ENCODE measurements around the gene PTGER3.
"Not testable (repeated sequence)": the region's sequence is repeated elsewhere in the genome, so short reads cannot be mapped to it uniquely, and the experiment has no call there.

The PTGER3 gene

GRCh38 chr1:70961374-70961975, 86.1 kb downstream of the PTGER3 start:
- no peak for DNase-seq (ENCODE audit: low read depth in 1 of 2, low spot score in 1 of 2)

DNA sequence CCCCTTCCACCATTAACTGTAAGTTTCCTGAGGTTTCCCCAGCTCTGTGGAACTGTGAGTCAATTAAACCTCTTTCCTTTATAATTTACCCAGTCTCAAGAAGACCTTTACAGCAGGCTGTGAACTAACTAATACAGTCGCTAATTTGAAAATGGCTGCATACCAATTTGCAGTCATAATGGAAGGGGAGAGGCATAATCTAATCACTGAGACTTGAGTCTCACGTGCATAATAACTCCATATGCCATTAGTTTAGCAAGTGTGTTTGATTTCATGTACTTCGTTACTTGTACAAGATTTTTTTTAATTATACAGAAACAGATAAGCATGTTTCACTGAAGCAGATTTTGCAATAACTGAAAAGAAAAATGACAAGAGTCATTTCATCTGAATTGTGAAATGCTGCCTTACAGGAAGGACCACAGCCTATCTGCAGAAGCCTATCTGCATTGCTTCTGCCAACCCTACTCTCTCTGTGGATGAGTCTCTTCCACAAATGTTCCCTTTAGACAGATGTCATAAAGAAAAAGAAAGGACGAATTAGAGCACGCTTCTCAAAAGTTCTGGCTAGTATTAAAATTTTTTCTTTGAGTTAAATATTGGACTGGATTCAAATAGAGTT, 99.1 kb downstream of the PTGER3 start:
- no peak for DNase-seq (ENCODE audit: low read depth in 1 of 2, low spot score in 1 of 2)

GRCh38 chr1:70947835-70948234, 99.8 kb downstream of the PTGER3 start:
- DNase-seq (ENCODE audit: low read depth in 1 of 2, low spot score in 1 of 2) = no peak

DNA sequence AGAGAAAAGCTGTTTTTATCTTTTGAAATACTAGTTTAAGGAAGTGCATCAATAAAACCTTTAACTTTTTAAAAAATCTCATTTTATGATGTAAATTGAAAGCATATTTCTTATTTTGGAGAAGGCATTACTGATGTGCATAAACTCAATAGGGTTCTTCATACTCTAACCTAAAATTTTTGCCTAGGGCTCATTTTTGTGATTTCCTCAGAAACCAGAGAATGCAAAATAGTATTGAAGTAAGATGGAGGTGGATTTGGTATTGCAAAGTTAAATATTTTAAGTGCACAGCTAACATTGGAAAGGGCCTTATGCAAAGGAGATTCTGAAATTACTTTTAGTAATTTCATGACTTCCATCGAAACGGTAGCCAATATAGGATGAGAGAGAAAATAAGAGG, 101.9 kb downstream of the PTGER3 start:
- no peak for DNase-seq (ENCODE audit: low read depth in 1 of 2, low spot score in 1 of 2)

- DNase-seq (ENCODE audit: low read depth in 1 of 2, low spot score in 1 of 2) = no peak
These were observed 102.4 kb downstream of the PTGER3 start for GRCh38 chr1:70945251-70945650.

- DNase-seq (ENCODE audit: low read depth in 1 of 2, low spot score in 1 of 2) = no peak
These were observed 106.1 kb downstream of the PTGER3 start for GRCh38 chr1:70941563-70941962.

GRCh38 chr1:70940398-70940797, 107.2 kb downstream of the PTGER3 start:
- DNase-seq (ENCODE audit: low read depth in 1 of 2, low spot score in 1 of 2) = not testable (repeated sequence)

DNA sequence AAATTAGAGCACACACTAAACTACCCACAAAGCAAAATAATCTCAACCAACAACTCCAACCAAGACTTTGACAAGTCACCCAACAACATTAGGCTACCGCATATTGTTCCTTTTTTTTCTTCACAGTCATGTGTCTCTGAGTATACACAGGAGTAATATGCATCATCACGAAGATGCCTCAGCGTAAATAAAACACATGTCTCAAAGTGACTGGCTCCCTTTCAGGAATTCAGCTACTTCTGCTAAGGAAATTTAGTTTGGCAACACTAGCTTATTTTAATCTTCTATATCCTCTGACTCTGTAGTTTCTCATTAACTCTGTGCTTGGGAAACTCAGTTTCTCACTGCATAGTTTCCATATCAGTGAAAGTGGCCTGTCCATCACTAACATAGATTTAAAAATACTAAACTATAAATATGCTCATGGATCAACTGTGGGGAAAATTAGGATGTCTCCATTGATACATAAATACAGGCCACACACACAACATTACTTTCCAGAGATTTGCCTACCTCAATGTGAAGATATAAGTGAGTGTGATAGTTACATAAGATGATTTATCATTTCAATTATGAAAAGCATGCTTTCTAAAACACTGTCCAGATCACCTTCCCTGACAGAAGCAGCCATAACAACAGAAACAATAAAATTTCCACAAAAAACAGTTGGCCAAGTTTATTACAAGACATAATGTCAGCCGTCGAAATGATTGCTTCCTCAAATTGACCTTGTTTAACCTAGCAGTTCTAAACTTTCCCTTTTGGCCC, 113.2 kb downstream of the PTGER3 start:
- DNase-seq (ENCODE audit: low read depth in 1 of 2, low spot score in 1 of 2) = no peak

DNA sequence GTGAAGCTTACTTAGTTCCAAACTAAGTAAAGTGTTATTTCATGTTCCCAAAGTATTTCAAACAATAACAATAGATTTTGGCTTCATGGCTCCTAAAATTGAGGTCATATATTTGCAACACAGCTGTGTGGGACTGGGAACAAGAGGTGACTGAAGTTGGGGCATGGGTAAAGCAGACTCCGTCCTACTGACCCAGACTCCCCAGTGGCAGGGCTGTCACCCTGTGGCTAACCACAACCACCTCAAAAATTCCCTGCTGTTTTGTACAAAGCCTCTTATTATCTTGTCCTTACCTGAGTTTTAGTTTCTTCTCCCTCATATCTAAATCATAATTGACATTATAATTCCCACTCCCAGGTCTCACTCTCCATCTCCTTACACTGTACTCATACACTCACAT, 117.6 kb downstream of the PTGER3 start:
- DNase-seq (ENCODE audit: low read depth in 1 of 2, low spot score in 1 of 2) = no peak

- no peak for DNase-seq (ENCODE audit: low read depth in 1 of 2, low spot score in 1 of 2)
These were observed 125.4 kb downstream of the PTGER3 start for GRCh38 chr1:70922196-70922595.
